Nucleus accumbens (tissue), 56 donors: ENCODE measurements around the gene DUSP22.

ENCODE experiments used
- DNase-seq, 56 donors: peaks; one replicate each; lab custom pipeline; 2025; lab: John Stamatoyannopoulos, UW

The DUSP22 gene

DNA sequence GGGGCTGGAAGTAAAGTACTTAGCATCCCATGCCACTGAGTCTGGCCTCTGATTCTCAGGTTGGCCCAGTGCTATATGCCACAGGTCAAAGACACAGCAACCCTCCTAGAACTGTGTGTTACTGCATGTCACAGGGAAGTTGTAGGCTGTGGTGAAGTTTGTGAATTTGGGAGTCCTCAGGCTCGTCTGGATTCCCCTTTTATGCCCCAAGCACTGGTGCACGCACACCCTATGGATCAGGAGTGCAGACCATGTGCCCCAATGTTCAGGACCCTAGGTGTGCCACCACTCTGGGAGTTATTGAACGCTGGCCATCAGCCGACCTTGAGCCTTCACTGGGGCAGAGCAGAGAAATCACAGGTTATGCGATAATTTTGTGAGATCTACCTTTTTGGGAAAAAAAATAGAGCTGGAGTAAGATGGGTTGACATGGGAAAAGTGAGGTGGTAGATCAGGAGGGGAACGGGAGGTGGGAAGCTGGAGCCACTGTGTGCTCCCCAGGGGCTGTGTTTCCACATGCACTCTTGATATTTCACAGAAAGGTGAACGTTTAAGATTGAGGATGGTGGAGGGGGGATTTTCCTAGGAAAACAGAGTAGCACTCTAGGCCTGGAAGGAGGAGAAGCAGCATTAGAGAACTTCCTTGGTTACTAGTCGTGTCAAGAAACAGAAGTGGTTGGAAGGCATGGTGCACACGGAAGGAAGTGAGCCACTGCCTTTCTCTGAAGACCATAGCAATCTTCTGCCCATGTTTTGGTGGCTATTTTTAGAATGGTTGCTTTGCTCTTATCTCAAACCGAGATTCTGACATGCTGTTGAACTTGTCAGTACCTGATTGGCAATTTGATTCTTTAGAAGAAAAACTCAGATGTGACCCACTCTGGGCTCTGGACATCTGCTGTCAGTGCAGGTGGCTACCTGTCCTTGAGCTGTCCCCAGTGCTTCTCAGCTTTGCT lies 44.1 kb downstream of the DUSP22 start:
- DNase-seq: no peak

DNA sequence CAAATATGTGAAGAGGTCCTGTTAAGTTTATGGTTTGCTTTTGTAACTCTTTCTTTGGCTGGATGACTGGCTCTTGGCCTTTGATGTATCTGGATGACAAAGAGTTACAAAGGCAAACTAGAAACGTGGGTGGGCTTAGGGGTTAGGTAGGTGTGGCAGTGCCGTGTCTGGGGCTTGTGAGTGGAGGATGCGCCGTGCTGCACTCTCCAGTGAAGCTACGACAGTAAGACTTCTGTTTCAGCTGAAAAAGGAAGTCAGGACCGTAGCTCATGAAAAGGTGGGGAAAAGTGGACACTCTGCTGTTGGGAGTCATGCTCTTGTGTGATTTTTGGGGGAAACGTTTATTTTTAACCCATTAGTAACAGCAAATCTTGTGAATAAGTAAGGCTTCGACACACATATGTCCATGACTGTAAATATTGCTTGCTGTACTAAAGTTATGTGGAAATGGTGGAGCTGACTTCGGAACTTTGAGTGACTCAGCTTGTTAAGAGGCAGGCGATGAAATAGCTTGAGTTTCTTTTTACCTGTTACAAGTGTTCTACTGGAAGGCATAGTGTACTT lies 45.6 kb downstream of the DUSP22 start:
- DNase-seq: no peak

DNA sequence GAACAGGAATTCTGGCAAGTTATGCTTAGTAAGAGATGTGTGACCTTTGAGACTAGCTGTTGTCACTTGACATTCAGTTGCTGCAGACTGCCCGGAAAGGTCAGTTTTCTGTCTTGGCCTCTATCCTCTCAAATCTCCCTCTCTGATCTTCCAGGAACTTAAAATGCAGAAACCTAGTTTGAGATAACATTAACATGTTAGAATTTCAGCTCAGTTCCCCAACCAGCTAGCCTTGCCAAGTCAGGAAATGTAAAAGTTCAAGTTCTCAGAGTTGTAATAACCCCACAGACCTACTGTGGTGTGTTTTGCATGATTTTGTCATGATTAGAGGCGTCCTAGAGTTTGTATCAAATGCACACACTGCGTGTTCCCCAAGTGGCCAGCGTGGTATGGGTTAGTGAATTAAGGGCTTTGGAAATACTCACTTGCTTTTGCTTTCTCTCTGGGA lies 46.6 kb downstream of the DUSP22 start:
- no peak for DNase-seq

- no peak for DNase-seq
These were observed 47.2 kb downstream of the DUSP22 start for GRCh38 chr6:339480-339879.

GRCh38 chr6:340186-340955 lies 48.1 kb downstream of the DUSP22 start:
- no peak for DNase-seq

DNA sequence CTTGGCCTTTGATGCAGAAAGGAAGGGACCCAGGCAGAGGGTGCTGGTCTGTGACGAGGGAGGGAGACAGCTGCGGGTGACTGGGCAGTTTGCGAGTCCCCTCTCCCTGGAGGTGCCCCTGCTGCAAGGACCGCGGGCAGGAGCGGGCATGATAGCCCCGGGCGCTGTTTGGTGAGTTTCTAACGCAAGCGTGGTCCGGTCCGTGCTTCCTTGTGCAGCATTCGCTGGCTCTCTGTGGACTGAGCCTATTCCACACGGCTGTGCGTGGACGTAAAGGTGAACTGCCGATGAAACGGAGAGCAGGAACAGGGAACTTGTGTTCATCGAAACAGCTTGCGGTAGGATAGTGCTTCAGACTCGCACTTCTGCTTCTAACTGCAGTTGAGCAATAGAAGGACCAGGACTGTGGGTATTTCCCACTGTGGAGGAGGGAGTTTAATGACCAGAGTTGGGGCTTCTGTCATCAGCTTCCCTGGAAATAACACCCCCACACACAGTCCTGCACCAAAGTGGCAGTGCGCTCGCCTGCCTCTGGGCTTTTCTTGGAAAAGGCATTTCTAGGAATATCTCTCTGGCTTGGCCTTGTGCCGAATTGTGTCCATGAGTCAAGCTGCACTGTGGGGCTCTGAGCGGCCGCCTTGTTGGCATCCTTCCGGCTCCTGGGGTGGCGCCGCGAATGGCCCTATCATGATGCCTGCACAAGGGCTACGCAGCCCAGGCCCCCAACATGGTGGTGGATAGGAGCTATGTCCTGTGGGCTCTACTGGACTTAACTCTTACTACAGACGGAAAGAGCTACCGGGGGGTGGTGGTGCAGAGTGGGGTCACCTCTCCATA lies 48.9 kb downstream of the DUSP22 start:
- no peak for DNase-seq

GRCh38 chr6:341914-342831 lies 49.9 kb downstream of the DUSP22 start:
- DNase-seq: no peak

GRCh38 chr6:342832-343179 lies 50.5 kb downstream of the DUSP22 start:
- DNase-seq: no peak

- no peak for DNase-seq
These were observed 51.1 kb downstream of the DUSP22 start for GRCh38 chr6:343226-343935.

DNA sequence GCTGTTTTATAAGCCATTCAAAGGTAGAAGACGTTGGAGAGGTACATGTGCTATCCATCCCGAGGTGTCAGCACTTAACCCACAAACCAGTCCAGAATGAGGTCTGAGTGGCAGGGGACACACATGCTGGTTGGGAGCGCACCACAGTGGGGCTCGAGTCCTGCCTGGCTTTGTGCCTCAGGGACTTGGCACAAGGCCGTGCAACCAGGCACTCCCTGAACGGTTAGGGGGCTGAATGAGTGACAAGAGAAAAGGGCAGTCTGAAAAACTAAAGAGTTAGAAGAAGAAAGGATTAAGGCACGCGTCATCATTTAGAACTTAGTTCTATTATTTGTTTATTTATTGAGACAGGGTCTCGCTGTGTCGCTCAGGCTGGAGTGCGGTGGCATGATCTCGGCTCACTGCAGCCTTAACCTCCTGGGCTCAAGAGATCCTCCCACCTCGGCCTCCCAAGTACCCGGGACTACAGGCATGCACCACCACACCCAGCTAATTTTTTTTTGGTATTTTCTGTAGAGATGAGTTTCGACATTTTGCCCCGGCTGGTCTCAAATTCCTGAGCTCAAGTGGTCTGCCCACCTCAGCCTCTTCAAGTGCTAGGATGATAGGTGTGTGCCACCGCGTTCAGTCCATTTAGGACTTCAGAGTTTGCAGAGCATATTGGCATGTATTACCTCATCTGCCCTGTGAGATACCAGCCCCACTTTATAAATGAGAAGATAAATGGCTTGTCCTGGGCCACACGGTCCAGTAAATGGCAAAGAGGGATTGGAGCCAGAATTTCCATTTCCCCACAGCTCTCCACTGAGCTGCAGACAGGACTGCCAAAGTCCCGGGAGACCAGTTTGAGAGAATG lies 51.9 kb downstream of the DUSP22 start:
- DNase-seq: no peak

DNA sequence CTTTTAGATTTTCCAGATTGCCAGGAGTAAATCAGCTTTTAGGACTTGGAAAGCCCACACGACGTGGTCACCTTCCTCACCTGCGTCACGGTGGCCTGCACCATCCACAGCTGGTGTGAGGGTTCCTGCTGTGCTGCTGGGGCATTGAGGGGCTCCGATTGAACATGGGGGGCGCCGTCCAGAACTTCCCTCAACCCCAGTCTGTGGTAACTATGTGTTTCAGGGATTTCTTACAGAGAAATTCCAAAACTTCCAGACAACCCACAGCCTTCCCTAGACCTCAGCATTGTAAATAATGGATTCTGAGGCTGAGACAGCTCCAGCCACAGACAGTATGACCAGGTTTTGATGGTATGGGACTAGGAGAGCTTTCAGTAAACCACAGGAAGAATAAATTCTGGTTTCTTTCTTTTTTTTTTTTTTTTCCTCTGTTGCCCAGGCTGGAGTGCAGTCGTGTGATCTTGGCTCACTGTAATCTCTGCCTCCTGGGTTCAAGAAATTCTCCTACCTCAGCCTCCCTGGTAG lies 52.6 kb downstream of the DUSP22 start:
- DNase-seq: no peak

DNA sequence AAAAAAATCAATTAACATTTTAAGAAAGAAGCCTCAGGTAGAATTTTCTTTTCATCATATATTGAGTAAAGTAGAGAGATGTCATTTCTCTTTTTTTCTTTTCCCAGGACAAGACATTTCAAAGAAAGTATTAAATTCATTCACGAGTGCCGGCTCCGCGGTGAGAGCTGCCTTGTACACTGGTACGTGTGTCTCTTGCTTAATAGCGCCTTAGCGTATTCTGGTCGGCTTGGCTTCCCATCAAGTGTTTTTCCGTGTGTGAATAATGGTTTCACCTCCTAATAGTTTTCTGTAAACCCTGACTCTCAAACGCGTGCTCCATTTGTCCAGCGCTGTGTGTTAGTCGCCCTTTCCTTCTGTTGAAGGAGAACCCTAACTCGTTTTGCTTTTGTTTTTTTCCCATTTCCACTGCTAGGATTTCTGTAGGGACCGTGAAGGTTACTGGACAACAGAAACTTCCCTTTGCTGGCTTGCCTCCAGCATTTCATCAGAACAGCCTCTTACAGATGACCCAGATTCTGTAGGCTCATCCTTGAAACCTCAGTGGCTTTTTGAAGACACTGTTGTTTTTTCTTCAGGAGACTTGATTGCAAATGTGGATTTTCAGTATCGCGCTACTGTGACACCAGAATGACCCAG lies 53.6 kb downstream of the DUSP22 start:
- DNase-seq: no peak

DNA sequence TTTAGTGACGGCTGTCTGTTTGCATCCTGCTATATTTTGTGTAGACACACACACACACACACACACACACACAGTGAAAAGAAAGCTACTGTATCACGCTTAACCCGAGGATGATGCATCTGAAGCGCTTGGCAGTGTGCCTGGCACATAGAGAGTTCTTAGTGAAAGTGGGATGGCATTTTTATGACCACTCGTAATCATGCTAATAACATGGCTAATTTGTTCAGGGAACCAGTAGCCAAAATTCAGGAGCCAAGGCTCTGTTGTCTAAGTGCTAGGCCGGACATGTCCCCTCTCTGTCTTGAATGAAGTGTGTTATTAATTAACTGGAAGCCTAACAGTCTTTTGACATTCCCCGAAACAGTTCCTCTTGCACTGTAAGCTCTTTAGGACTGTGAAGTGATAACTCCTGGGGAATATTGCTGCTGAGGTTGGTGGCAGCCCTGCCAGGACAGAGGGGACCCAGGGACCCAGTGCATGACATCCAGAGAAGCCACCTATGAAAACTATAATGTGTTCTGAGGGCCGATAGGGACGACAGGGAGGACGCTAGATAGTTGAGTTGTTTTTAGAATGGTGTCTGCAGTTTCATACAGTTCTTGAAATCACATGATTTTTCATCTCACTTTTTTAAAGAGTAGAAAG lies 54.2 kb downstream of the DUSP22 start:
- no peak for DNase-seq

DNA sequence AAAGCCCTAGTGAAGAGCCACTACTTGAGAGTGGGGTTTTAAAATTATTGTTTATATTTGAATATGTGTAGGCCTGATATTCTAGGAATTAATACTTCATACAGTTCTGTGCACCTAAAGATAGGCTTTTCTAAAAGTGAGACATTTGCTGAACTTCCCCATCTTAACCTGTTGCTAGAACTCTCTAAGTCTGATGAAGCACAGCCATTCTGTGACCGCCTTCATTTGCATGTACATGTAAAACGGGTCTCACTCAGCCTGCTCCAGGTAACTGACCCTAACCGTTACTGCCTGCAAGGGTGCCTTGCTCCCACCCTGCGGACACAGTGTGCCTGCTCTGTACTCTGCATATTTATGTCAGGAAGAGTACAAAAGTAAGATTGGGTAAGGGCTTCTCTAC lies 54.9 kb downstream of the DUSP22 start:
- no peak for DNase-seq

DNA sequence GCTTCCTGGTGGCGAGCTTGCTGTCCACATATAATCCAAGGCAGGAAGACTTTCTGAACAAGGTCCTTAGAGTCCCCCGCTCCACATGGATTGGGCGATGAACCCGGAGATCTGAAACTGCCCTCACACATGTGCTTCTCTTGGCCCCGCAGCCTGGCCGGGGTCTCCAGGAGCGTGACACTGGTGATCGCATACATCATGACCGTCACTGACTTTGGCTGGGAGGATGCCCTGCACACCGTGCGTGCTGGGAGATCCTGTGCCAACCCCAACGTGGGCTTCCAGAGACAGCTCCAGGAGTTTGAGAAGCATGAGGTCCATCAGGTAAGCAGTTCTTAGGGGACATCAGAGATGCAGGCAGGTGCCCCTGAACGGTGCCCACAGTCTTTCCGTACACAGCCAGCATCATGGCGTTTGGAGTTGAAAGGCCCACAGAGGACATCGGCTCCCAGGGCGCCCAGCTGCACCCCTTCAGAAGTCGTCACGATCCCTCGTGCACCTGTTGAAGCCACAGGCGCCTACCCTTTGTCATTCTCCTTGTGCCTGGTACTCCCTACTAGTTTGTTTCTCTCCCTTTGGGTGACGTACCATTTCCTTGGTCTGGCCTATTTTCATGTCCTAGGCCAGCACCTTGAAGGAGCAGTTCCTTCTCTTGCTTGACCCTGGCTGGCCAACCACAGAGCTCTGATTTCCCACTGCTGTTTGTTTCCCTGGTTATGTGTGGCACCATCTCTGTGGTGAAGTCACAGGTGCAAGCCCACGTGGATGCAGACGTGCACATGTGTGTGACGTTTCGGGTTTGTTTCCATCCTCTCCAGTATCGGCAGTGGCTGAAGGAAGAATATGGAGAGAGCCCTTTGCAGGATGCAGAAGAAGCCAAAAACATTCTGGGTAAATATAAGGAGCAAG lies 55.9 kb downstream of the DUSP22 start:
- no peak for DNase-seq
